LNCaP clone FGC (cell line): ENCODE results near the gene MGRN1.

ENCODE experiments used
- DNase-seq: peaks from one replicate; pipeline ENCODE4 v3.0.0-alpha.2; 2011; ENCODE audit warnings: low read depth
- H3K4me3 ChIP-seq: 2 replicates; pipeline ENCODE4 v1.5.1; 2011; ENCODE audit warnings: mild to moderate bottlenecking, low read depth, low read length, control low read depth
- CTCF ChIP-seq: IDR thresholded peaks from 2 replicates; pipeline ENCODE4 v1.5.1; 2012; ENCODE audit warnings: mild to moderate bottlenecking; ENCODE audit not compliant: control insufficient read depth, insufficient read depth; ENCODE audit errors: extremely low read depth

The MGRN1 gene

DNA sequence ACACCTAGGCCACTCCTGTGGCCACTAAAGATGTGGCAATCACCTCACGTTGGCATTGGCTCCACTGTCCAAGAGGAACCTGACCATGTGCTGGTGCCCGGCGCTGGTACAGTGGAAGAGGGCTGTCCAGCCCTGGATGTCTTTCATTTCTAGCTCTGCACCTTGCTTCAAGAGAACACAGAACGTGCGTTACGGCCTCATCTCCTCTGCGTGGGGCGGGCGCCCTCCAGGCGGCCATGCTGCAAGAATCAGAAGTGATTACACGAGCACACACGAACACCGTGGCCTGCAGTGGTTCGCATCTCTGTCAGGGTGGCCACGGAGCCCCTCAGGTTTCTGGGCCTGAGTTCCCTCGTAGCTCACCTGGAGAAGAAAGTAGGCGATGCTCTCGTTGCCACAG lies 102.0 kb downstream of the MGRN1 start:
- no peak overlapping the region for H3K4me3 ChIP-seq
- DNase-seq = no peak
- no peak for TF ChIP-seq CTCF

DNA sequence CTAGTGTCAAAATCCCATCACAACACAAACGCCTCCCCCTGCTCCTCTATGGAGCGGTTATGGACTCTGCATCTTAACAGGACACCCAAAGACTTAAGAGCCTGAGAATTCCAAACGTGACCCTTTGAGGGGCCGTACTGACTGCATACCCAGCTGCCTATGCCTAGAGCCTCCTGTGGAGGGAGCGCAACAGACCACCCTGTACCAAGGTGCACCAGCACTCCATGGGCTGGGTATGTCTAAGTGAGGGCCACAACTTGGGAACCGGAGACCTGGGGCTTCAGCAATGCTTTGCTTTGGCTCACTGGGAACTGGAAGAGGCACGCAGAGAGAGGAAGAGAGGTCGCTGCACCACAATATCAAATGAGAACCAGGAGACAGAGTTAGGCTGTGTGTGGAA lies 104.0 kb downstream of the MGRN1 start:
- no peak for TF ChIP-seq CTCF
- H3K4me3 ChIP-seq = no peak overlapping the region
- DNase-seq = no peak

- no peak for TF ChIP-seq CTCF
- no peak overlapping the region for H3K4me3 ChIP-seq
- no peak for DNase-seq
Measured at GRCh38 chr16:4729876-4730275, 105.2 kb downstream of the MGRN1 start.

DNA sequence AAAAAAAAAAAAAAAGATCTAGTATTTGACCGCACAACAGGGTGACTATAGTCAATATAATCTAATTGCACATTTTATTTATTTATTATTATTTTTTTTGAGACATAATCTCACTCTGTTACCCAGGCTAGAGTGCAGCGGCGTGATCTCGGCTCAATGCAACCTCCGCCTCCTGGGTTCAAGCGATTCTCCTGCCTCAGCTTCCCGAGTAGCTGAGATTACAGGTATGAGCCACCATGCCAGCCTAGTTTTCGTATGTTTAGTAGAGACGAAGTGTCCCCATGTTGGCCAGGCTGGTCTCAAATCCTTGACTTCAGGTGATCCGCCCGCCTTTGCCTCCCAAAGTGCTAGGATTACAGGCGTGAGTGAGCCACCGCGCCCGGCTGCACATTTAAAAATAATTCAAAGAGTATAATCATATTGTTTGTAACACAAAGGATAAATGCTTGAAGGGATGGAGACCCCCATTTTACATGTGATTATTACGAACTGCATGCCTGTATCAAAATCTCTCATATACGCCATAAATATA lies 108.7 kb downstream of the MGRN1 start:
- no peak for TF ChIP-seq CTCF
- DNase-seq = no peak
- peak overlapping the region; percentile 98 for H3K4me3 ChIP-seq

DNA sequence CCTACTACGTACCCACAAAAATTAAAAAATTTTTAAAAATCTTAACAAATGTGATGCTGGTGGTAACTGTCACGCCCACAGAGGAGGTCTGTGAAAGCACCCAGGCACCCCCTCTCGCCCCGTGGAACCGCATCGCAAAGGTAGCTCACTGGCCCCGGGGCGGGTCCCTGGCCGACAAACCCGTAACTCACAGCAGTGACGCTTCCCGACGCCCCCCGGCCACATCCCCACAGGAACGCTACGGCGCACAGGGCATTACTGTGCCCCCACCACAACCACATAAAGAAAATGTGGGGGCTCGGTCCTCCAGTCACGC lies 109.1 kb downstream of the MGRN1 start:
- H3K4me3 ChIP-seq = peak overlapping the region; percentile 98
- no peak for DNase-seq
- TF ChIP-seq CTCF = no peak

DNA sequence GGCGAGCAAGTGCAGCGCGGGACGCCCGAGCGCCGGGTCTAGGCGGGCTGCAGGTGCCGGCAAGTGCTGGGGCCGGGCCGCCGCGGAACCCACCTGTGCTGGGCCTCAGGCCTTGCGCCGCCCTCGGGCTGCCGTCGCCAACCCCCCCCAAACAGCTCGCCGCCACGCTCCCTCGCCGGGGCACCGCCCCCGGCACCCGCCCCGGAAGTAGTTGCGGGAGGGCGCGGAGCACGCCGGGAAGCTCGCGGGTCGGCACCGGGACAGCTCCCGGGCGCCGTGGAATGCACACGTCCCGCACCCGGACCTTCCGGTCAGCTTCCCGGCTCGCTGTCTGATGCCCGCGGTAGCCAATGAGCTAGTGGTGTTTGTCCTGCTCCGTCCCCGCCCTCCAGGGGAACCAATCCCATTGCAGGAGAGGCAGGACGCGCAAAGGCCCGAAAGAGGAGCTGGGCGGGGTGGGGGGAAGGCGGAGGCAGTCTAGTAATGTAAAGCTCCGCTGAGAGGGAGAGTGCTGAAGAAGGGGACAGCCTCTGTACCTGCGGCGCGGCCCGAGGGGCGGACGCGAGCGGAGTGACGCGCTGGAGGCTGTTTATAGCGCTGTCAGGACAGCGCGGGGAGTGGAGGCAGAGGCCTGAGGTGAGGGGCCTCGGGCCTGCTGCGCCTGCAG lies 109.6 kb downstream of the MGRN1 start, which contains the start of the genes ANKS3 and DNAAF8:
TSS of gene ANKS3 (minus strand) at position 209 of the 667 bp plus-strand sequence. CDS start 4,122 bp downstream, outside the sequence.
TSS of gene DNAAF8 (plus strand) at position 475 of the 667 bp plus-strand sequence. CDS start 1,978 bp downstream, outside the sequence.
- TF ChIP-seq CTCF = no peak
- peak within 1 kb of the TSS; percentile 98 for H3K4me3 ChIP-seq
- DNase-seq = peak; percentile 94

- peak overlapping the region; percentile 98 for H3K4me3 ChIP-seq
- TF ChIP-seq CTCF = no peak
- DNase-seq = peak; percentile 13
Measured at GRCh38 chr16:4734730-4735535, 110.3 kb downstream of the MGRN1 start.
